SW480 (cell line): ENCODE results near the gene CD58.
A peak's percentile ranks its signal among the peaks of the same experiment; 100 is the strongest.
"Not testable (repeated sequence)": the region's sequence is repeated elsewhere in the genome, so short reads cannot be mapped to it uniquely, and the experiment has no call there.

Experiments
- DNase-seq: peaks from one replicate; pipeline ENCODE4 v3.0.0-alpha.2; 2016; ENCODE audit warnings: low spot score

The CD58 gene

GRCh38 chr1:116570358-116571214, at the start of gene CD58:
Gene CD58, minus strand, starts transcription at chr1:116571026. Its CDS starts 54 bp downstream, at chr1:116570972.
- DNase-seq = peak; percentile 84

- not testable (repeated sequence) for DNase-seq
Measured at GRCh38 chr1:116620392-116620791, 49.6 kb upstream of the CD58 start.

GRCh38 chr1:116619106-116619505, 48.3 kb upstream of the CD58 start:
- DNase-seq = not testable (repeated sequence)

GRCh38 chr1:116617808-116618207, 47.0 kb upstream of the CD58 start:
- DNase-seq = not testable (repeated sequence)

GRCh38 chr1:116613825-116614224, 43.0 kb upstream of the CD58 start:
- DNase-seq = not testable (repeated sequence)

- DNase-seq = not testable (repeated sequence)
Measured at GRCh38 chr1:116609801-116610371, 39.1 kb upstream of the CD58 start.

GRCh38 chr1:116608841-116609240, 38.0 kb upstream of the CD58 start:
- DNase-seq = not testable (repeated sequence)

GRCh38 chr1:116608151-116608550, 37.3 kb upstream of the CD58 start:
- DNase-seq = not testable (repeated sequence)

- DNase-seq = not testable (repeated sequence)
Measured at GRCh38 chr1:116607463-116607862, 36.6 kb upstream of the CD58 start.

- not testable (repeated sequence) for DNase-seq
Measured at GRCh38 chr1:116606067-116606466, 35.2 kb upstream of the CD58 start.

- no peak for DNase-seq
Measured at GRCh38 chr1:116605315-116605714, 34.5 kb upstream of the CD58 start.

GRCh38 chr1:116604408-116604807, 33.6 kb upstream of the CD58 start:
- not testable (repeated sequence) for DNase-seq

GRCh38 chr1:116603646-116604045, 32.8 kb upstream of the CD58 start:
- not testable (repeated sequence) for DNase-seq

- not testable (repeated sequence) for DNase-seq
Measured at GRCh38 chr1:116599369-116599768, 28.5 kb upstream of the CD58 start.

GRCh38 chr1:116598420-116599036, 27.7 kb upstream of the CD58 start:
- not testable (repeated sequence) for DNase-seq

GRCh38 chr1:116597388-116597787, 26.6 kb upstream of the CD58 start:
- DNase-seq = not testable (repeated sequence)

GRCh38 chr1:116596742-116597307, 26.0 kb upstream of the CD58 start:
- DNase-seq = not testable (repeated sequence)

GRCh38 chr1:116595946-116596741, 25.3 kb upstream of the CD58 start:
- DNase-seq = peak; percentile 11

- DNase-seq = not testable (repeated sequence)
Measured at GRCh38 chr1:116595065-116595840, 24.4 kb upstream of the CD58 start.

- DNase-seq = not testable (repeated sequence)
Measured at GRCh38 chr1:116593977-116594376, 23.2 kb upstream of the CD58 start.

- DNase-seq = not testable (repeated sequence)
Measured at GRCh38 chr1:116593401-116593800, 22.6 kb upstream of the CD58 start.
